HG03060 (cell line): ENCODE measurements around the gene NOL8.

Experiments used
- ATAC-seq: cut with Tn5 transposase; IDR thresholded peaks from one replicate; pipeline ENCODE4 v1.9.1; 2021; ENCODE audit warnings: low read depth, moderate number of reproducible peaks; ENCODE audit not compliant: unreplicated experiment

The NOL8 gene

GRCh38 chr9:92275541-92275940 is 49.6 kb downstream of the NOL8 start:
- no peak for ATAC-seq

GRCh38 chr9:92270511-92270910 is 54.6 kb downstream of the NOL8 start:
- no peak for ATAC-seq

- no peak for ATAC-seq
These were observed 58.7 kb downstream of the NOL8 start for GRCh38 chr9:92266486-92266885.

- ATAC-seq: no peak
These were observed 60.0 kb downstream of the NOL8 start for GRCh38 chr9:92265154-92265553.

GRCh38 chr9:92263131-92263530 is 62.0 kb downstream of the NOL8 start:
- ATAC-seq: no peak

- no peak for ATAC-seq
These were observed 67.8 kb downstream of the NOL8 start for GRCh38 chr9:92257327-92257726.

GRCh38 chr9:92254381-92255337 is 70.5 kb downstream of the NOL8 start:
- no peak for ATAC-seq

- ATAC-seq: no peak
These were observed 71.5 kb downstream of the NOL8 start for GRCh38 chr9:92253656-92254055.

- no peak for ATAC-seq
These were observed 77.2 kb downstream of the NOL8 start for GRCh38 chr9:92247981-92248380.
